Measurements from ENCODE around the gene KRT74. TPM values are rescaled to one million over a fixed set of nuclear protein-coding genes. Genes with fewer than 3 reads are reported as not detected.
A peak's percentile ranks its signal among the peaks of the same experiment; 100 is the strongest.

Gene KRT74
- total RNA-seq = not detected
- long read RNA-seq = 0 reads

DNA sequence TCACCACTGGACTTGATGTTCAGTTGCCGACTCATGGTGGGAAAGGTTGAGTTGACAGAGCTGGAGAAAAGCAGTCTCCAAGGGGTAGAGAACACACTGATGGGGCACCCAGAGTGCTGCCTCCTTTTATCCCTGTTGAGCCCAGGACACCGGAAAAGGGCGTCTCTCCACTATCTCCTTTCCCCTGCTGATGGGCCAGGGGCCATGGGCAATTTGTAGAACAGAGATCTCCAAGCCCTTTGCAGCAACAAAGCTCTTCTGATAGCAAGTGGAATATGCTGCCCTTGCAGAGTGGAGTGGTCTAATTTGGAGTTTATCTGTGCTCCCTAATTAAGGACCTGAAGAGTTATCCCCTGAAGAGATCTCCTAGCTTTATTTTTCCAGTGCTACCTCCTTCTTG, at the start of gene KRT74:
Gene KRT74, minus strand, starts transcription at position 101 of the 400 bp plus-strand sequence. Its CDS starts 66 bp downstream, at position 35.
- DNase-seq (ENCODE audit: low spot score) = peak; percentile 78

- no peak for DNase-seq (ENCODE audit: low spot score)
These were observed 48.7 kb upstream of the KRT74 start for GRCh38 chr12:52622349-52622748.

- DNase-seq (ENCODE audit: low spot score) = no peak
These were observed 45.2 kb upstream of the KRT74 start for GRCh38 chr12:52618866-52619265.

DNA sequence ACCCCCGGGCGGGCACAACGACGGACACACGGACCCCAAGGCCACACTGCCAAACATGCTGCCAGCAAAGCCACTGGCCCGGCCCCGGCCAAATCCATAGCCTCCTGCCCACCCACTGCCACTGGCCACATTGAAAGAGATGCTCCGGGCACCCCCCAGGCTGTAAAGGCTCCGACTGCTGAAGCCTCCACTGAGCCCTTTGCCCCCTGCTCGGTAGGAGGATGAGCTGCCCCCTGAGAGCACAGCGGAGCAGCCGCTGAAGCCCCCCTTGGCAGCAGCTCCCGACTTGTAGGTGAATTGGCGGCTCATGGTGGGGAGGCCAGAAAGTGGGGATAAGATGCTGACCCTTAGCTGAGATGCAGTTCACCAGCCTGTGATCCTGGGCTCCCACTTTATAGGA, 44.6 kb upstream of the KRT74 start, which contains the start of gene KRT73:
Gene KRT73, minus strand, starts transcription at position 344 of the 400 bp plus-strand sequence. Its CDS starts 35 bp downstream, at position 309.
- DNase-seq (ENCODE audit: low spot score) = no peak

GRCh38 chr12:52617403-52617785, 43.8 kb upstream of the KRT74 start:
- DNase-seq (ENCODE audit: low spot score) = no peak

DNA sequence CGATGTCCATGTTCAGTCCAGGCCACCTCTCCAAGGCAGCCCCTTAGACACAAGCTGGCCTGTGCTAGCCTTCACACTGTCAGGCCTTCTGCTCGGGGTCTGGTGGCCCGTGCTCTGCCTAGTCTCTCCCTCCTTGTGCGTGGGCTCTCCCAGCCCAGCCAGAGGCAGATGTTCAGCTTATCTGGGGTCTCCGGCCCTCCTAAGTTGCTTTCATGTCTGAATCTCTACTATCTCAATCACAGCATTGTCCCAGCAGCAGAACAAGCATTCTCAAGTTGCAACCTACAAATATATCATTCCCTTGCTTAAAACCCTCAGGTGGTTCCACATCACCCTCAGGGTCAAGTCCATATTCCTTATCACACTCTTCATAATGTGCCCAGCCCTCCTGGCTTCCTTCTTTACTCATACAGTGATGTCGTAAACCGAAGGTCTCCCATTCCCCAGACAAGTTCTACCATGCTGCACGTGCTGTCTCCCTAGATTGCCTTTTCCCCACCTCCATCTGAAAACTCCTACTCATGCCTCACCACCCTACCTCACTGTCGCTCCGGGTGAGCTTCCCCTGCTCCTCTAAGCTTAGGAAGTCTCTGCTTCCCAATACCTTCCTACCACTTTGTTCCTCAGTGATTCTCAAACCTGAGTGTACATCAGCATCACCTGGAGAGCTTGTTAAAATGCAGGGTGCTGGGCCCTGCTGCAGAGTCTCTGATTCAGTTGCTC, 43.2 kb upstream of the KRT74 start:
- no peak for DNase-seq (ENCODE audit: low spot score)

DNA sequence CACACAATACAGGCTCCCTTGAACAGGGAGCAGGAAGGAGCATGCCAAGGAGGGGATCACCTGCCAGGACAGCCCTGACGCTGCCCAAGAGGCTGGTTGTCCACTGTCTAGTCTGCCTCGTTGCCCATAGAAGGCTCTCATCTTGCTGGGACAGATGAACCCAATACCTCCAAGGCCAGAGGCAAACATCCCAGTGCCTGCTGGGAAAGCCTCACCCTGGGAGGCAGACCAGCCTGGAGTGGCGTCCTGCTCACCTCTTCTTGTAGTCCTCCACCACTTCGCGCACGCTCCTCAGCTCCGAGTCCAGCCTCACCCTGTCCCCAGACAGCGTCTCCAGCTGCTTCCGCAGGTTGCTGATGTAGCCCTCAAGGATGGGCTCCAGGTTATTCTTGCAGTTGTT, 42.3 kb upstream of the KRT74 start:
- no peak for DNase-seq (ENCODE audit: low spot score)

- no peak for DNase-seq (ENCODE audit: low spot score)
These were observed 41.7 kb upstream of the KRT74 start for GRCh38 chr12:52615208-52615868.

DNA sequence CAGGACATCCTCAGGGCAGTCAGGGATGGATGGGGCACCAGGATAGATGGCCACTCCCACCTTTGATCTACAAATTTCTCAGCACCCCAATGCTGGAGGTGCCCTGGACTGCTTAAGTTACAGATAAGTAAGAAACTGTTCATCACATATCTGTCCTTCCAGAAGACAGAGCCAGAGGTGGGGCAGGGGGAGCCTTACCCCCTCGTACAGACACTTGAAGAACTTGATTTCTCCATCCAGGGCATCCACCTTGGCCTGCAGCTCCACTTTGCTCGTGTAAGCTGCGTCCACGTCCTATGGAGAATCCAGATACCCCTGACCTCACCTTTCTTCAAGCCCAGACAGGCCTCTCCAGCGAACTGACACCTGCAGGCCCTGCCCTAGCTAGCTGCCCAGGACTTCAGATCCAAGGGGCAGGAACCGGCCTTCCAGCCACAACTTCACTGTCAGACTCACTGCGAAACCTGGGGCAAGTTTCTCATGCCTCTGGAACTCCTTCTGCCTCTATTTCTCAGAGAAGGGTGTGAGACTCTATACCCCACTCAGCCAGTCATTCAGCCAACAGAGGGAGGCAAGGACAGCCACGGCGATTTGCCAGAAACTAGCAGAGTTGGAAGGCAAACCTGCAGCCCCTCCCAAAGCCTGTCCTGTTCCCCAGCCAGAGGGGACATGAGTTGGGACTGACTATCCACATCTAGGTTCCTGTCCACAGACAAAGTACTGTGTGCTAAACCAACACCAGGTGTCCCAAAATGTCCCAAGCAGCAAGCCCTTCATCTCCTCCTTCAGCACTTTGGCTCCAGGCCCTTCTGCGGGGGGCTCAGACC, 41.0 kb upstream of the KRT74 start:
- DNase-seq (ENCODE audit: low spot score) = no peak

DNA sequence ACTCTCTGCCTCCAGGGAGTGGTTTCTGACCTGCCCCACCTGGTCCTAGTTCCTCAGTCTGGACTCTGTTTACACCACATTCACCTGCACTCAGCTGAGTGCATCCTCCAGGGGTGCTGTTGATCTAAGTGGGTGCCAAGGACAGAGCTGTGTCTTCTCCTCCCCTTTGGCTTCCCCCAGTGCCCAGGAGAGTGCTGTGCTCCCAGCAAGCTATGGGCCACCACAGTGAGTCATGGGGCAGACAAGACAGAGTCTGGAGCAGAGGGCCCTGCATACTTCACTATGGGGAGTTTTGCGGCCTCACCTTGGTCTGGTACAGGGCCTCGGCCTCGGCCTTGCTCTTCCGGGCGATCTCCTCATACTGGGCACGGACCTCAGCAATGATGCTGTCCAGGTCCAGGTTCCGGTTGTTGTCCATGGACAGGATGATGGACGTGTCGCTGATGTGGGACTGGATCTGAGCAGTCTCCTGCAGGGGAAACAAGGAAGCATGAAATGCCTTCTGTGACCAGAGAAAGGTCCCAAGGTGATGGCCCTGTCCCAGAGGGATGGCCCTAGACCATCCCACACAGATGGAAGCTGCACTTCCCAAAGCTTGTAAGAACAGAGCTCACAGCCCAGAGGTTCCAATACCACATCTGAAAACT, 39.9 kb upstream of the KRT74 start:
- DNase-seq (ENCODE audit: low spot score) = no peak

- peak; percentile 14 for DNase-seq (ENCODE audit: low spot score)
These were observed 39.1 kb upstream of the KRT74 start for GRCh38 chr12:52612431-52613383.

DNA sequence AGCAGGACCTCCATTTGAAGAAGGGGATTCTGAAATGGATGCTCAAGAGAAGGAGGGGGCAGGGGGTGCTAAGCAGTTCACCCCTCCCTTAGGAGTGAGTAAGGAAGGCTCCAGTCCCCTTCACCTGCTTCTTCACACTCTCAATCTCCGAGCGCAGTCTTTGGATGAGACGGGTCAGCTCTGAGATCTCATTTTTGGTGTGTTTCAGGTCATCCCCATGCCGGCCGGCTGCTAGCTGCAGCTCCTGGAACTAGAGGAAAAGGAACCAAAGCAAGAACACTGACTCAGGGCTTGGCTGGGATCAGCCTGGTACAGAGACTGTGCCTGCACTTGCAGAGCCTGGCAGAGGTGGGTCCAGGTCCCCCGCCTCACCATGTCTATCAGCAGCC, 37.4 kb upstream of the KRT74 start:
- peak; percentile 41 for DNase-seq (ENCODE audit: low spot score)

DNA sequence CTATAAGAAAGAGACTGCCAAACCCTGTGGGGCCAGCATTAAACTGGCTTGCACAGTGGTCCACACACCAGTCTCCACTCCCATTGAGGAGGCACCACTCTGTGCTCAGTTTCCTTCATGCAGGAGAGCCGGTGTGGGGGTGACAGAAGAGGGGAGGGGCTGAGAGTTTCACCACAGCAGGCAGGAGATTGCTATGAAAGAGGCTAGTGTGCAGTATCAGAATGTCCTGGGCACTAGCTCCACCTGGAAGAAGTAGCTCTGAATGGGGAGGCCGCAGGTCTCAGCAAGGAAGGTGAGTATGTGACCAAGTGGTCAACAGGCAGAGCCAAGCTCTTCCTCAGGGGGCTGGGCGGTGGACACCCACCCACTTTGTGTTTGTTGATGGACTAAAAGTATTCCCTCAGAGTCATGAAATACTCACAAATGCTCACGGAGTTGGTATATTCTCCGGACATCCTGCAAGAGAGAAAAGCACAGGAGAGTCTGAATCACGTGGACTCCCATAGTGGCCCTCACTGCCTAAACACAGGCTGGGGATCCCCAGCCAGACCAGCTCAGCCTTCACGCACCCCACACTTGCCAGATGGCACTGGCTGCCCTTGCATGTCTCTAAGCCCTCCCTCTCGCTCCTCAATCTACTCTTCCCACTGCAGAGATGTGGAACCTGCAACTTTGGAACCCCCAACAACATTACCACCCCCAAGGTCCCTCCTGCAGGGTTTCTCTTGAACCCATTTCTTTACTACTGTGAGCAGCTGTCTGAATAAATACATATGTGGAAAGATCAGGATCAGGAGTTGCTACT, 35.4 kb upstream of the KRT74 start:
- DNase-seq (ENCODE audit: low spot score) = peak; percentile 68

DNA sequence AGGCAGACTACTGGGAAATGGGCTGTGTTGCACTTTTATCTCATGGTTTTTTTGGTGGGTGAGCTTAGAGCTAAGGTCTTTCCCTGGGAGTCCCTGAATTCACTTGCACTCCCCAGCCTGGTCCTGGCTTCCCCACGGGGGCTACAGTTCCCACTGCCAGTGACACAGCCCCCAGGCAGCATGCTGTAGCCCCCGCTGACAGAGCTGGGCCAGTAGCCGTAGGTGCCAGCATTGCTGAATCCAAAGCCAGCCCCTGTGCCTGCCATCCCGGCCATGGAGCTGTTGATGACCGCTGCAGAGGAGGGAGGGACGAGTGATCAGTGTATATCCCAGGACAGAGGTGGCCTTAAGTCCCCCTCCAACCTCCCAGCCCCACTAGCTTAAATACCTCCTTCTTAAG, 34.5 kb upstream of the KRT74 start:
- peak; percentile 87 for DNase-seq (ENCODE audit: low spot score)

GRCh38 chr12:52607314-52607713, 33.7 kb upstream of the KRT74 start:
- peak; percentile 8 for DNase-seq (ENCODE audit: low spot score)

DNA sequence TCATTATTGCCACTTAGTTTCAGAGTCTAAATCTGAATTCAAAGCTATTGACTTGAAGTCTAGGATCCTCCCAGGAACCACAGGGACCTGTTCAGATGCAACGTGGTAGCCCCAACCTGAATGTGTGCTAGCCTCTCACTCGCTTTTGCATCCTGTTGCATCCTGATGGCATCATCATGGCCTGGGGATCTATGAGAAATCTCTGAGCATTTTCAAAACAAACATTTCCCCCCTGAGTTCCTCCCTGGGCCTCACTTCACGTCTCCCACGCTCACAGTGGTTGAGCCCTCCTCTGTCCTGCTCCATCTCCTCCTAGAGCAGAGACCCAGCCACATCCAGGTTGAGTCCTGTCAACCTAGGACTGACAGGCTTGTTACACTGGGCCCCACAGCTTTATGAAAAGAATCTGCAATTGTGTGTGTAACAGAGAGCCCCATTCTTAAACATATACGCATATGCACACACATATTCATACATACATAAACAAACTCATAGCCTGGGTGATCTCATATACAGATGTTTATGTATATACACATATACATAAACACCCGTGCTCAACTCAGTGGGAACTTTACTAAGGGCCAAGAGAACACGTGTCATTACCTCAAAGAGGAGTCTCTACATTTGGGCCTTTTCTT, 33.1 kb upstream of the KRT74 start:
- DNase-seq (ENCODE audit: low spot score) = peak; percentile 16

DNA sequence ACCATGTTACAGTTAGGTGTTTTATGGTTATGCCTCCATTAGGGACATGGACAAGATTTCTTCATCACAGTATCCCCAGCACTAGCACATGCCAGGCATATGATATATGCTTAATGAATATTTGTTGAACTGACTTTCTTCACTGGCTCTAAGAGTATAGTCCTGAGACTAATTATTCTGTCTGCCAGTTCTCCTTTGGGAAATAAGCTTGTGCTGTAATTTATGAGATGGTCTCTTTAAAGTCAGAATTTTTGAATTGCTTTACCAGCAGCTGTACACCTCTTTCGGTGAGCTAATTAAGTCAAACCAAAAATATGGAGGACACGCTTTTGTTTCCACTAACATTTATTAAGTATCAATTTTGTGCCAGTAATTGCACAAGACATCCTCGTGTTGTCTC, 32.5 kb upstream of the KRT74 start:
- DNase-seq (ENCODE audit: low spot score) = no peak

DNA sequence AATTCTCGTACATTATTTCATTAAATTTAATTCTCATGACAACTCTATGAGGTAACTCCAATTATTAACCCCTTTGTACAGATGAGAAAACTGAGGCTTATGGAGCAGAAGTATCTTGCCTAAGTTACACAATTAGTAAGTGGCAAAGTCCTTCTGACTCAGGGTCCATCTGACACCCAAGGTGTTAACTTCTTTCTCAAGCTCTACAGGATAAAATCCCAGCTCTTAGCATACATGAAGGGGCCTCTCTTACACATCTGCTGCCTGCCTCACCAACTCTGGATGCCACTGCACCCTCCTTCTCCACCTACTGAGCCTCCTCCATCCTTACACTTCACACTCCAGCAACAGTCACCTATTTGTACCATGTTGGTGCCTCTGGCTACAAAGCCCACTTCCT, 31.9 kb upstream of the KRT74 start:
- peak; percentile 20 for DNase-seq (ENCODE audit: low spot score)

DNA sequence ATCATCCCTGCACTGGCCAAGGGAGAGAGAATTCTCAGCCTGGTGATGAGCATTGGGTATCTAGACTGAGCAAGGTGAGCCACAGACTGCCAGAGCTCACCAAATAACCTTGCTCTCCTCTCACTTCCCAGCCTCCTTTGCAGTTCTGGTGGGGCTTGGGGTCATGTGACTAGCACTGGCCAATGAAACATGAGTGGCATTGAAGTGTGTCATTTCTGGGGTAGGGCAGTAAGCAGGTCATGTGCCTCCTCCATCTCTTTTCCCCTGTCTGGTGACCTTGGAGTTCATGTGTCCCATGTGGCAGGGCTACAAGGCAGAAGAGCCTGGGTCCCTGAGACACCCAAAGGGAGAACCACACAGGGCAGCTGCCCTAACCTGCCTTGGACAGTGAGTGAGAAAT, 31.2 kb upstream of the KRT74 start:
- DNase-seq (ENCODE audit: low spot score) = peak; percentile 35
